Transverse colon (tissue), 4 donors: ENCODE data around the gene MSI1. TPM values are rescaled to one million over a fixed set of nuclear protein-coding genes. Genes with fewer than 3 reads are reported as not detected.
"Not testable (repeated sequence)": the region's sequence is repeated elsewhere in the genome, so short reads cannot be mapped to it uniquely, and the experiment has no call there.

Experiments
- DNase-seq: peaks from one replicate; pipeline ENCODE4 v3.0.0-alpha.2; 2019
- H3K27ac ChIP-seq, 4 donors: fragments of 200-600 bp; sonication (generic); 2 replicates each; pipeline ENCODE4 v1.5.1; 2016 to 2018; ENCODE audit warnings: inconsistent platforms in 4 of 4
- H3K27me3 ChIP-seq: fragments of 200-600 bp; sonication (generic); 2 replicates; pipeline ENCODE4 v1.5.1; 2017; ENCODE audit warnings: inconsistent platforms
- H3K36me3 ChIP-seq, 4 donors: fragments of 200-600 bp; sonication (generic); 2 replicates each; pipeline ENCODE4 v1.5.1; 2017 to 2019; ENCODE audit warnings: inconsistent platforms in 4 of 4
- H3K4me1 ChIP-seq, 4 donors: fragments of 200-600 bp; sonication (generic); 2 replicates each; pipeline ENCODE4 v1.5.1; 2017 to 2020; ENCODE audit warnings: inconsistent platforms in 4 of 4
- H3K4me3 ChIP-seq, 4 donors: fragments of 200-600 bp; sonication (generic); 1 replicate in 1 of 4; 2 replicates in 3 of 4; pipeline versions ENCODE4 v1.5.1 to v1.6.1; 2017 to 2019; ENCODE audit warnings: inconsistent platforms in 4 of 4
- H3K9me3 ChIP-seq, 2 donors: fragments of 200-600 bp; sonication (generic); 2 replicates each; pipeline ENCODE4 v1.5.1; 2017 to 2019; ENCODE audit warnings: inconsistent platforms in 2 of 2
- EP300 ChIP-seq: sonication (generic); formaldehyde crosslinking; IDR thresholded peaks from one replicate; pipeline ENCODE4 v1.6.1; 2017; ENCODE audit warnings: antibody characterized with exemption, low read depth
- POLR2A ChIP-seq: fragments of 450-650 bp; IDR thresholded peaks from one replicate; pipeline ENCODE4 v1.6.1; 2016; ENCODE audit warnings: antibody characterized with exemption, mild to moderate bottlenecking, moderate library complexity
- POLR2AphosphoS5 ChIP-seq, 3 donors: sonication (generic); formaldehyde crosslinking; IDR thresholded peaks; one replicate each; pipeline ENCODE4 v1.6.1; 2016; ENCODE audit warnings: antibody characterized with exemption in 3 of 3
- WGBS, 2 donors: methylation state at CpG; one replicate each; pipeline ENCODE4 v1.1.5; 2018; ENCODE audit warnings: low coverage in 1 of 2; 5-methylcytosine and 5-hydroxymethylcytosine counted together
- in situ Hi-C, 4 donors: fragments of 200-750 bp; cut with MboI; loops; one replicate each; pipeline versions ENCODE4 v1.15.0 to v1.15.1; 2017; ENCODE audit warnings: low sequenced_read_pairs in 3 of 4, low pct_ligation_motif_present in 1 of 4, low pct_unique_long_range_greater_than_20kb in 1 of 4
- intact Hi-C: fragments of 100-400 bp; cut with DNase I; formaldehyde crosslinking; loops from one replicate; pipeline ENCODE4 v1.15.1; 2023; ENCODE audit warnings: low total_unique reads
- total RNA-seq, 4 donors: library from RNA; depleted of rRNA; stranded (reverse); fragments of >200 nt; gene quantifications; one replicate each; pipeline ENCODE4 v1.1.0, GENCODE V29; 2016
- TF ChIP-seq, protein P1 (sequence below), 5 experiments: fragments of 200-600 bp in 3 of 5; fragments of 450-650 bp in 2 of 5; sonication (generic) in 3 of 5; IDR thresholded peaks; 1 replicate in 2 of 5; 2 replicates in 3 of 5; pipeline ENCODE4 v1.5.1; 2016 to 2017; ENCODE audit warnings: antibody characterized with exemption in 5 of 5, inconsistent platforms in 3 of 5, mild to moderate bottlenecking in 2 of 5, moderate library complexity in 1 of 5

MSI1 gene
- total RNA-seq, 4 donors from 2014 or later = 0.82 to 7.5 TPM; not detected in 2

DNA sequence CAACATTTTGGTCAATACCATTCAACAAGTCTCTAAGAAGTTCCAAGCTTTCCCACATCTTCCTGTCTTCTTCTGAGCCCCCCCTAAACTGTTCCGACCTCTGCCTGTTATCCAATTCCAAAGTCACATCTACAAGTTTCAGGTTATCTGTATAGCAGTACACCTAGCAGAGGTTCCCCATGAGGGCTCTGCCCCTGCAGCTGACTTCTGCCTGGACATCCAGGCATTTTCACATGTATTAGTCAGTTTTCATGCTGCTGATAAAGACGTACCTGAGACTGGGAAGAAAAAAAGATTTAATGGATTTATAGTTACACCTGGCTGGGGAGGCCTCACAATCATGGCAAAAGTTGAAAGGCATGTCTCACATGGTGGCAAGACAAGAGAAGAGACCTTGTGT lies 31.2 kb downstream of the MSI1 start:
- Histone ChIP-seq H3K27me3 (no peaks in the 10 kb centered on the region), H3K4me3 (no peak overlapping the region), H3K9me3 (no peaks in the 10 kb centered on the region), H3K36me3 (no peaks in the 10 kb centered on the region), H3K27ac (no peak overlapping the region), H3K4me1 (no peaks in the 10 kb centered on the region)
- no peak for TF ChIP-seq EP300
- intact Hi-C loops (no loop called here), in situ Hi-C loops (no loop called here)
- WGBS, 2 donors = 83 to 86% methylated on average over 1 to 2 of the region's 2 CpGs
- DNase-seq = no peak

GRCh38 chr12:120336392-120336791 lies 32.6 kb downstream of the MSI1 start:
- in situ Hi-C loops, H3K27me3 ChIP-seq, H3K36me3 ChIP-seq, H3K4me3 ChIP-seq, DNase-seq, H3K4me1 ChIP-seq, intact Hi-C loops, H3K27ac ChIP-seq, H3K9me3 ChIP-seq: not testable (repeated sequence)
- 98% methylated on average over 2 of the region's 2 CpGs; no CpG with 5 or more reads in 1 of the 2 donors for WGBS, 2 donors

- H3K27ac ChIP-seq, H3K27me3 ChIP-seq, H3K9me3 ChIP-seq, H3K4me3 ChIP-seq, intact Hi-C loops, H3K4me1 ChIP-seq, in situ Hi-C loops, H3K36me3 ChIP-seq: not testable (repeated sequence)
- 6 to 15% methylated on average over 3 to 12 of the region's 12 CpGs for WGBS, 2 donors
- TF ChIP-seq, protein P1, sequence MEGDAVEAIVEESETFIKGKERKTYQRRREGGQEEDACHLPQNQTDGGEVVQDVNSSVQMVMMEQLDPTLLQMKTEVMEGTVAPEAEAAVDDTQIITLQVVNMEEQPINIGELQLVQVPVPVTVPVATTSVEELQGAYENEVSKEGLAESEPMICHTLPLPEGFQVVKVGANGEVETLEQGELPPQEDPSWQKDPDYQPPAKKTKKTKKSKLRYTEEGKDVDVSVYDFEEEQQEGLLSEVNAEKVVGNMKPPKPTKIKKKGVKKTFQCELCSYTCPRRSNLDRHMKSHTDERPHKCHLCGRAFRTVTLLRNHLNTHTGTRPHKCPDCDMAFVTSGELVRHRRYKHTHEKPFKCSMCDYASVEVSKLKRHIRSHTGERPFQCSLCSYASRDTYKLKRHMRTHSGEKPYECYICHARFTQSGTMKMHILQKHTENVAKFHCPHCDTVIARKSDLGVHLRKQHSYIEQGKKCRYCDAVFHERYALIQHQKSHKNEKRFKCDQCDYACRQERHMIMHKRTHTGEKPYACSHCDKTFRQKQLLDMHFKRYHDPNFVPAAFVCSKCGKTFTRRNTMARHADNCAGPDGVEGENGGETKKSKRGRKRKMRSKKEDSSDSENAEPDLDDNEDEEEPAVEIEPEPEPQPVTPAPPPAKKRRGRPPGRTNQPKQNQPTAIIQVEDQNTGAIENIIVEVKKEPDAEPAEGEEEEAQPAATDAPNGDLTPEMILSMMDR (IDR thresholded peaks at IDR 0.05) = peak; percentile 61 to 71 (median 63)
- DNase-seq = peak; percentile 80
Measured at GRCh38 chr12:120335447-120335846, 33.5 kb downstream of the MSI1 start.

- Histone ChIP-seq H3K27me3 (no peaks in the 10 kb centered on the region), H3K36me3 (no peaks in the 10 kb centered on the region), H3K9me3 (no peaks in the 10 kb centered on the region), H3K4me1 (no peaks in the 10 kb centered on the region), H3K4me3 (no peak overlapping the region), H3K27ac (no peak overlapping the region)
- TF ChIP-seq POLR2A (no peak), POLR2AphosphoS5 (IDR thresholded peaks at IDR 0.05) (no peak), EP300 (no peak)
- TF ChIP-seq, protein P1 (IDR thresholded peaks at IDR 0.05) = no peak
- in situ Hi-C loops (no loop called here), intact Hi-C loops (no loop called here)
- no peak for DNase-seq
- WGBS, 2 donors = 80 to 90% methylated on average over 1 to 7 of the region's 7 CpGs
Measured at GRCh38 chr12:120332523-120332922, 36.4 kb downstream of the MSI1 start.

DNA sequence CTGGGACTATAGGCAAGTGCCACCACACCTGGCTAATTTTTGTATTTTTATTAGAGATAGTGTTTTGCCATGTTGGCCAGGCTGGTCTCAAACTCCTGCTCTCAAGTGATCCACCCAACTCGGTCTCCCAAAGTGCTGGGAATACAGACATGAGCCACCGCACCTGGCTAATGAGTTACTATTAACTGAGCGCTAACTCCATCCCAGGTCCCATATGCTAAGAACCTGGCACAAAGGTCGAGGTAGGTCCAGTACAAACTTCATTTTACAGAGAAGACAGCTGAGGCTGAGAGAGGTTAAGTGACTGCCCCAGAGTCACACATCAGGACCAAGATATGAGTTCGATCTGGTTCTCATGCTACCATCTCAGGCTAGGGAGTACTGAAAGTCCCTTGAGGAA lies 36.9 kb downstream of the MSI1 start:
- Histone ChIP-seq H3K9me3 (no peaks in the 10 kb centered on the region), H3K4me1 (no peaks in the 10 kb centered on the region), H3K27ac (no peak overlapping the region), H3K4me3 (no peak overlapping the region), H3K36me3 (no peaks in the 10 kb centered on the region), H3K27me3 (no peaks in the 10 kb centered on the region)
- no peak for DNase-seq
- 70% methylated on average over 5 of the region's 5 CpGs; no CpG with 5 or more reads in 1 of the 2 donors for WGBS, 2 donors
- TF ChIP-seq, protein P1 (IDR thresholded peaks at IDR 0.05) = no peak
- TF ChIP-seq POLR2A (no peak), POLR2AphosphoS5 (IDR thresholded peaks at IDR 0.05) (no peak), EP300 (no peak)
- intact Hi-C loops = no loop called here
- in situ Hi-C loops = no loop called here
